Tibial nerve (tissue), 4 donors: ENCODE results near the gene NLRP9.

ENCODE experiments used
- CTCF ChIP-seq, 5 experiments: fragments of 200-600 bp in 3 of 5; fragments of 450-650 bp in 2 of 5; sonication (generic) in 3 of 5; IDR thresholded peaks; one replicate each; pipeline ENCODE4 v1.5.1; 2016 to 2019; ENCODE audit warnings: antibody characterized with exemption in 5 of 5, mild to moderate bottlenecking in 3 of 5, moderate library complexity in 2 of 5
- EP300 ChIP-seq, 2 donors: sonication (generic); formaldehyde crosslinking; IDR thresholded peaks; one replicate each; pipeline ENCODE4 v1.6.1; 2017; ENCODE audit warnings: antibody characterized with exemption in 2 of 2, mild to moderate bottlenecking in 1 of 2
- POLR2A ChIP-seq, 2 donors: fragments of 450-650 bp; IDR thresholded peaks; one replicate each; pipeline ENCODE4 v1.6.1; 2017; ENCODE audit warnings: antibody characterized with exemption in 2 of 2, mild to moderate bottlenecking in 2 of 2, moderate library complexity in 2 of 2

- no peak for TF ChIP-seq CTCF (IDR thresholded peaks at IDR 0.05)
- no peak for TF ChIP-seq POLR2A (IDR thresholded peaks at IDR 0.05)
- no peak for TF ChIP-seq EP300 (IDR thresholded peaks at IDR 0.05)
Observed at GRCh38 chr19:55694241-55694655, 44.0 kb downstream of the NLRP9 start.
